ENCODE data around the gene INTS3.
A peak's percentile ranks its signal among the peaks of the same experiment; 100 is the strongest.

INTS3 gene

DNA sequence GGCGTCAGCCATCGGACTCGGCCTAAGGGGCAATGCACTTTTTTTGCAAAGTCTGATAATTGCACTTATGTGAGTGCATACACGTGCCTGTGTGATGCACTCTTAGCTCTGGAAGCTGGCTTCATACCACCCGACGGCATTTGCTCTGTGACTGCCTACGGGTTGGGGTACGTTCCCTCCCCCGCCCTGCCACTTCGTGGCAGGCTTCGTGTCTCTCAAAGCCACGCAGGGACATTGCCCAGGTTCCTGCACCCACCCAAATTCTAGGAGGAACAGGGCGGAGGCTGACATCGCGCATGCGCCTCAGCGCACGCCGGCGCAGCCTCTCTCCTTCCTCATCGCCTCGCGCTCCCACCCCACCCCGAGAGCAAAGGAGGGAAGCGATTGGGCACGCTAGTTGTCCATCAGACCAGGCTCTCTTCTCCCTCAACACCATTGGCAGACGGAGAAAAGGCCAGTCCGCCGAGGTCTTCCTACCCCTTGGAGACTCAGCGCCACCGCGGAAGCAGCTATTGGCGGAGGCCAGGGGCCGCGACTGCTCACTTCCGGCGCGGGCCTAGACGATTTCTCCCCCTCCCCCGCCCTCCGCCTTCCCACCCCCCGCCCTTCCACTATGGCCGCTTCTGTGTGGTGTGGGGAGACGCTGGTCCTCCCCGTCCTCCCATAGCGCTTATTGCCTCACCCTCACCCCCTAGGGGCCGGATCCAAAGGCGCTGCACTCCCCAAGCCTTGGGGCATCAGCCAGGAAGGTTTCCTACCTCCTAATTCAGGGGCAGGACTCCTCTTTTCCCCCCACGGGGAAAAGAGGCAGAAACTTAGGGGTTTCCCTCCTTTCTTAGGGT is at the start of gene INTS3:
Gene INTS3 (plus strand): TSS at position 588 of the 842 bp plus-strand sequence. CDS start 585 bp downstream, outside the sequence.
- peak; percentile 100 for DNase-seq
- TF ChIP-seq GATA1 (IDR thresholded peaks at IDR 0.05; ENCODE audit: low read depth, low read length) (no peak), POLR2A (IDR thresholded peaks at IDR 0.05; ENCODE audit: low read length) (peak; percentile 75)

DNA sequence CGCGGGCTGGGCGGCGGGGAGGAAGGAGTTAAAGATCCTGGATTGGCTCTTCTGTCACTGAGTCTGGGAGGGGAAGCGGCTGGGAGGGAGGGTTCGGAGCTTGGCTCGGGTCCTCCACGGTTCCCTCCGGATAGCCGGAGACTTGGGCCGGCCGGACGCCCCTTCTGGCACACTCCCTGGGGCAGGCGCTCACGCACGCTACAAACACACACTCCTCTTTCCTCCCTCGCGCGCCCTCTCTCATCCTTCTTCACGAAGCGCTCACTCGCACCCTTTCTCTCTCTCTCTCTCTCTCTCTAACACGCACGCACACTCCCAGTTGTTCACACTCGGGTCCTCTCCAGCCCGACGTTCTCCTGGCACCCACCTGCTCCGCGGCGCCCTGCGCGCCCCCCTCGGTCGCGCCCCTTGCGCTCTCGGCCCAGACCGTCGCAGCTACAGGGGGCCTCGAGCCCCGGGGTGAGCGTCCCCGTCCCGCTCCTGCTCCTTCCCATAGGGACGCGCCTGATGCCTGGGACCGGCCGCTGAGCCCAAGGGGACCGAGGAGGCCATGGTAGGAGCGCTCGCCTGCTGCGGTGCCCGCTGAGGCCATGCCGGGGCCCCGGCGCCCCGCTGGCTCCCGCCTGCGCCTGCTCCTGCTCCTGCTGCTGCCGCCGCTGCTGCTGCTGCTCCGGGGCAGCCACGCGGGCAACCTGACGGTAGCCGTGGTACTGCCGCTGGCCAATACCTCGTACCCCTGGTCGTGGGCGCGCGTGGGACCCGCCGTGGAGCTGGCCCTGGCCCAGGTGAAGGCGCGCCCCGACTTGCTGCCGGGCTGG is 49.1 kb upstream of the INTS3 start, which contains the start of gene NPR1:
Gene NPR1 (plus strand): TSS at position 170 of the 818 bp plus-strand sequence. CDS start 421 bp downstream, at position 591.
- peak; percentile 43 to 52 for DNase-seq
- TF ChIP-seq GATA1 (IDR thresholded peaks at IDR 0.05; ENCODE audit: low read depth, low read length), result no peak
- no peak for TF ChIP-seq POLR2A (IDR thresholded peaks at IDR 0.05; ENCODE audit: low read length)

GRCh38 chr1:153679337-153680119 is 48.3 kb upstream of the INTS3 start:
- TF ChIP-seq POLR2A (IDR thresholded peaks at IDR 0.05; ENCODE audit: low read length) (no peak), GATA1 (IDR thresholded peaks at IDR 0.05; ENCODE audit: low read depth, low read length) (no peak)
- peak; percentile 51 to 61 for DNase-seq

DNA sequence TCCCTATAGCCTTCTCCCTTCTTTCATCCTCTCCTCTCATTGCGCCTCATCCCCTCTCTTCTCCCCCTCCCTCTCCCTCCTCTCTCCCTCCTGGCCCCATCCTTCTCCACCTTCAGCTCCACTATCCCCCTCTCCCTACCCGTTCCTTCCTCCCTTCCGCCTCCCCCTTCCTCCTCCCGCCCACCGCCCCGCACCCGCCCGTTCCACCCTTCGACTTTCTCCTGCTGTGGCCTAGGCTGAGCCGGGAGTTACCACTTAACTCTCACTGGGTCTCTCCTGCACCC is 47.8 kb upstream of the INTS3 start:
- no peak for TF ChIP-seq POLR2A (IDR thresholded peaks at IDR 0.05; ENCODE audit: low read length)
- DNase-seq, result no peak

DNA sequence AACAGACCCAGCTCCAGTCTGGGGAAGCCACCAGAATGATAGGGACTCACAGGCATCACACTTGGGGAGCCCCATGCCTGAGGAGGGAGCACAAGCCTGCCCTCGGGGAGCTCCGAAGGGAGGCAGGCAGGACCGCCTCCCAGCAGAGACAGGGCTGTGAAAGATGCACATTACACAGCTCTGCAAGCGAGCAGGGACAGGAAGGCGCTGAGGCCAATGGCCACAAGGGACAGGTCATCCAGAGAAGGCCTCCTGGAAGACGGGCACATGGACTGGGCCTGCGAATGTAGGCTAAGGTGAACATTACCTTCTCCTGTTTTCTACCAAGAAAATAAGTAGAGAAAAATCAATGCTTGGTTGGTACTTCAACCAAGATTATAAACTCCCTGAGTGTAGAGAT is 45.1 kb upstream of the INTS3 start:
- no peak for DNase-seq

GRCh38 chr1:153683854-153684253 is 44.0 kb upstream of the INTS3 start:
- TF ChIP-seq GATA1 (IDR thresholded peaks at IDR 0.05; ENCODE audit: low read depth, low read length), result no peak
- no peak for TF ChIP-seq POLR2A (IDR thresholded peaks at IDR 0.05; ENCODE audit: low read length)
- DNase-seq, result peak in 1 of 2 experiments; percentile 43

More for the DNA sequence above, 45.1 kb upstream of the INTS3 start:
- TF ChIP-seq GATA1 (IDR thresholded peaks at IDR 0.05; ENCODE audit: low read depth, low read length) (no peak), POLR2A (IDR thresholded peaks at IDR 0.05; ENCODE audit: low read length) (no peak)

- DNase-seq, result no peak
- TF ChIP-seq GATA1 (IDR thresholded peaks at IDR 0.05; ENCODE audit: low read depth, low read length), result no peak
- no peak for TF ChIP-seq POLR2A (IDR thresholded peaks at IDR 0.05; ENCODE audit: low read length)
Measured at GRCh38 chr1:153684892-153685291, 43.0 kb upstream of the INTS3 start.

- TF ChIP-seq POLR2A (IDR thresholded peaks at IDR 0.05; ENCODE audit: low read length) (no peak), GATA1 (IDR thresholded peaks at IDR 0.05; ENCODE audit: low read depth, low read length) (no peak)
- DNase-seq, result no peak
Measured at GRCh38 chr1:153685544-153686340, 42.1 kb upstream of the INTS3 start.

DNA sequence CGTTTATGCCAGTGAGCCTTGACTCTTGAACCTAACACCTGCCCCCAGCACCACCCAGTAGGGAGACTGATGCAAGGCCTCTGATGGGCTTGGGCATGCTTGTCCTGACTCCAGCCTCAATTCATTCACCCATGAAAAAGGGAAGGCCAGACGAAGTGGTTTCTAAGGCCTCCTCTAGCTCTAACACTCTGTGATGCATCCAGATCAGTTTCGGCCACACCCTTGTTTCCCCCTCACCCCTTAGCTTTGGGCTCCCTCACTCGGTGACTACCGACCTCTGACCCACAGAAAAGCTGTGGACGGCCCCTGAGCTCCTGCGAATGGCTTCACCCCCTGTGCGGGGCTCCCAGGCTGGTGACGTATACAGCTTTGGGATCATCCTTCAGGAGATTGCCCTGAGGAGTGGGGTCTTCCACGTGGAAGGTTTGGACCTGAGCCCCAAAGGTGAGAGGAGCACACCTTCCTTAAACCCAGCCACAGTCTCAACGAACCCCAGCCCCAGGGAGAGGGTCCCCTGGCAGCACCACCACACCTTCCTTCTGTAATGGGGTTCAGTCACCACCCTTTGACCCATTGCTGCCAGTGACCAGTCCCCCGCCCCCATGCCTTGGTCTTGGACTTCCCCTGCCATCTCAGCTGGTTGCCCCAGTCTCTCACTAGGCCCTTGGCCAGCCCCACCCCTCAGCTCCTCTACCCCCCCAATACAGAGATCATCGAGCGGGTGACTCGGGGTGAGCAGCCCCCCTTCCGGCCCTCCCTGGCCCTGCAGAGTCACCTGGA is 40.3 kb upstream of the INTS3 start:
- TF ChIP-seq POLR2A (IDR thresholded peaks at IDR 0.05; ENCODE audit: low read length), result no peak
- TF ChIP-seq GATA1 (IDR thresholded peaks at IDR 0.05; ENCODE audit: low read depth, low read length), result no peak
- DNase-seq, result no peak

DNA sequence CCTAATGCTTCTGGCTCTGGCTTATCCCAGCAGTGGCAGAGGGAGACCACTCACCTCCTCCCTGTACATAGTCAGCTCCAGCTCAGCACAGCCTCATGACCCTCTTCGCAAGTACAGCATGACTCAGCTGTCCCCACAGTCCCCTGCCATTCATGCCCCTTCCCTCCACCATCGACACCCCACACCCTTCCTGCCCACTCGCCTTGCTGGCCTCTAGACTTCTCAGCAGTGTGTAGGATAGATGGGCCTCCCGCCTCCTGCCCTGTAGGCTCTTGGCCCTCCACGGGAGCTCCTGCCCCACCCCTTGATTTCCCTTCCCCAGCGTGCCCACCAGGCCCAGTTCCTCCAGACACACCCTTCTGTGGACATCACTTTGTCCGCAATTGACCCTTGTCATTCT is 39.6 kb upstream of the INTS3 start:
- no peak for DNase-seq
- no peak for TF ChIP-seq GATA1 (IDR thresholded peaks at IDR 0.05; ENCODE audit: low read depth, low read length)
- TF ChIP-seq POLR2A (IDR thresholded peaks at IDR 0.05; ENCODE audit: low read length), result no peak

GRCh38 chr1:153688736-153689328 is 39.0 kb upstream of the INTS3 start:
- no peak for TF ChIP-seq POLR2A (IDR thresholded peaks at IDR 0.05; ENCODE audit: low read length)
- no peak for TF ChIP-seq GATA1 (IDR thresholded peaks at IDR 0.05; ENCODE audit: low read depth, low read length)
- DNase-seq, result no peak

DNA sequence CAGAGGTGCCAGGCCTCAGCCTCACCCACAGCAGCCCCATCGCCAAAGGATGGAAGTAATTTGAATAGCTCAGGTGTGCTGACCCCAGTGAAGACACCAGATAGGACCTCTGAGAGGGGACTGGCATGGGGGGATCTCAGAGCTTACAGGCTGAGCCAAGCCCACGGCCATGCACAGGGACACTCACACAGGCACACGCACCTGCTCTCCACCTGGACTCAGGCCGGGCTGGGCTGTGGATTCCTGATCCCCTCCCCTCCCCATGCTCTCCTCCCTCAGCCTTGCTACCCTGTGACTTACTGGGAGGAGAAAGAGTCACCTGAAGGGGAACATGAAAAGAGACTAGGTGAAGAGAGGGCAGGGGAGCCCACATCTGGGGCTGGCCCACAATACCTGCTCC is 34.4 kb upstream of the INTS3 start:
- DNase-seq, result no peak

More for the DNA sequence above, 34.4 kb upstream of the INTS3 start:
- TF ChIP-seq GATA1 (IDR thresholded peaks at IDR 0.05; ENCODE audit: low read depth, low read length) (no peak), POLR2A (IDR thresholded peaks at IDR 0.05; ENCODE audit: low read length) (no peak)
